ENCODE data around the gene TNNI2.

TNNI2 gene

GRCh38 chr11:1889941-1890855 lies 51.4 kb downstream of the TNNI2 start:
- DNase-seq: peak; percentile 39
